Type B pancreatic cell (in vitro differentiated cells): ENCODE results near the gene RBP2. TPM values are rescaled to one million over a fixed set of nuclear protein-coding genes. Genes with fewer than 3 reads are reported as not detected.

Source experiments
- total RNA-seq: library from RNA; stranded (reverse); gene quantifications from 2 replicates; pipeline ENCODE4 v1.2.1, GENCODE V29; 2021; ENCODE audit warnings: low replicate concordance

The RBP2 gene
- total RNA-seq, 1 donor from 2014 or later, result 25.3 TPM

Other genes with a start within 250 kb of the RBP2 start
- gene MRPS22, start 132.5 kb downstream of the RBP2 start, total RNA-seq, result 40.0 and 43.0 TPM in 2 replicates
- 140 and 164 TPM in 2 replicates for gene COPB2, start 86.9 kb downstream of the RBP2 start, total RNA-seq
- 139 and 307 TPM in 2 replicates for gene RBP1, start 63.2 kb upstream of the RBP2 start, total RNA-seq
- 7.1 and 9.1 TPM in 2 replicates for gene NMNAT3, start 201.5 kb upstream of the RBP2 start, total RNA-seq